ENCODE measurements around the gene MYO9B. TPM values are rescaled to one million over a fixed set of nuclear protein-coding genes. Genes with fewer than 3 reads are reported as not detected.
"Not testable (repeated sequence)": the region's sequence is repeated elsewhere in the genome, so short reads cannot be mapped to it uniquely, and the experiment has no call there.

Gene MYO9B
- total RNA-seq, 1 donor from 2014 or later, result 27.5 TPM

GRCh38 chr19:17145546-17146497 lies 70.2 kb downstream of the MYO9B start:
- DNase-seq, result no peak

GRCh38 chr19:17148130-17148529 lies 72.6 kb downstream of the MYO9B start:
- DNase-seq, result no peak

GRCh38 chr19:17149393-17150135 lies 74.0 kb downstream of the MYO9B start:
- no peak for DNase-seq

- no peak for DNase-seq
Observed at GRCh38 chr19:17153996-17154395, 78.4 kb downstream of the MYO9B start.

GRCh38 chr19:17155251-17155650 lies 79.7 kb downstream of the MYO9B start:
- no peak for DNase-seq

- no peak for DNase-seq
Observed at GRCh38 chr19:17156296-17156946, 80.8 kb downstream of the MYO9B start.

- no peak for DNase-seq
Observed at GRCh38 chr19:17156947-17157302, 81.3 kb downstream of the MYO9B start.

- DNase-seq, result no peak
Observed at GRCh38 chr19:17158584-17158983, 83.0 kb downstream of the MYO9B start.

GRCh38 chr19:17159466-17160393 lies 84.2 kb downstream of the MYO9B start:
- no peak for DNase-seq

- DNase-seq, result no peak
Observed at GRCh38 chr19:17160908-17161307, 85.3 kb downstream of the MYO9B start.

- DNase-seq, result not testable (repeated sequence)
Observed at GRCh38 chr19:17162131-17162530, 86.6 kb downstream of the MYO9B start.

GRCh38 chr19:17162580-17162979 lies 87.0 kb downstream of the MYO9B start:
- no peak for DNase-seq

GRCh38 chr19:17163652-17164051 lies 88.1 kb downstream of the MYO9B start:
- DNase-seq, result no peak

- no peak for DNase-seq
Observed at GRCh38 chr19:17164639-17165038, 89.1 kb downstream of the MYO9B start.

GRCh38 chr19:17165715-17166114 lies 90.1 kb downstream of the MYO9B start:
- DNase-seq, result no peak

- DNase-seq, result no peak
Observed at GRCh38 chr19:17170538-17171297, 95.1 kb downstream of the MYO9B start.

GRCh38 chr19:17171874-17172273 lies 96.3 kb downstream of the MYO9B start:
- no peak for DNase-seq

GRCh38 chr19:17172624-17173345 lies 97.2 kb downstream of the MYO9B start:
- no peak for DNase-seq

GRCh38 chr19:17178291-17178690 lies 102.7 kb downstream of the MYO9B start:
- no peak for DNase-seq

GRCh38 chr19:17180997-17181702 lies 105.6 kb downstream of the MYO9B start:
- DNase-seq, result no peak
